ENCODE measurements around the gene MINK1. TPM values are rescaled to one million over a fixed set of nuclear protein-coding genes. Genes with fewer than 3 reads are reported as not detected.

MINK1 gene
- total RNA-seq, 1 experiment from 2014 or later, result 68.8 TPM

DNA sequence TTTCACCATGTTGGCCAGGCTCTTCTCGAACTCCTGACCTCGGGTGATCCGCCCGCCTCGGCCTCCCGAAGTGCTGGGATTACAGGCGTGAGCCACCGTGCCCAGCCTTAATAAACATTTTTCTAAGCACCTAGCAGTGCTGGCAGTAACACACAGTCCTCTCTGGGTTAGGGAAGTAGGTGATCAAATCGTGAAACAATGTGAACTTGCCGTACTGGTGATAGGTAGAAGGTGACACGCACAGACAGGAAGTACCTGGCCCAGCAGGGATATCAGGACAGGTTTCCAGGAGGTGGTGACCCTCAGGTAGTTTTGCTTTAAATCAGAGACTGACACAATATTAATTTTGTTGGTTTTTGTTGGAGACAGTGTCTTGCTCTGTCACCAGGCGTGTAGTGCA, 21.7 kb upstream of the MINK1 start:
- Histone ChIP-seq H3K79me2 (ENCODE audit: insufficient read depth, low read length) (no peaks in the 10 kb centered on the region), H3K4me2 (ENCODE audit: insufficient read depth, insufficient read length, low read length) (no peak overlapping the region), H3K9ac (ENCODE audit: extremely low read depth, insufficient read length, low read length) (no peak overlapping the region), H3K79me1 (ENCODE audit: insufficient read depth, low read depth, low read length, poor library complexity, severe bottlenecking) (no peaks in the 10 kb centered on the region), H4K91ac (ENCODE audit: insufficient read length, low read depth, low read length) (no peak overlapping the region), H3K27ac (ENCODE audit: insufficient read length, low read depth, low read length) (no peak overlapping the region), H3K18ac (ENCODE audit: insufficient read length, low read depth, low read length) (no peak overlapping the region), H2AK5ac (ENCODE audit: insufficient read length, low read length) (no peak overlapping the region), H2BK12ac (ENCODE audit: insufficient read length, low read depth, low read length) (no peak overlapping the region), H4K20me1 (ENCODE audit: control insufficient read depth, insufficient read depth, insufficient read length) (no peaks in the 10 kb centered on the region), H2BK20ac (ENCODE audit: low read depth, low read length, poor library complexity, severe bottlenecking) (no peak overlapping the region), H2AFZ (ENCODE audit: low read length) (no peak overlapping the region), H2BK120ac (ENCODE audit: low read depth, low read length, poor library complexity, severe bottlenecking) (no peak overlapping the region), H4K5ac (ENCODE audit: insufficient read length, low read depth, low read length) (no peak overlapping the region), H2BK15ac (ENCODE audit: low read depth, low read length) (no peak overlapping the region), H3K4ac (ENCODE audit: low read depth, low read length) (no peak overlapping the region), H3K23ac (ENCODE audit: insufficient read length, low read depth, low read length) (no peak overlapping the region), H3K27me3 (ENCODE audit: insufficient read depth, low read length) (no peaks in the 10 kb centered on the region), H3K9me3 (ENCODE audit: control insufficient read depth, low read depth, low read length) (no peaks in the 10 kb centered on the region), H4K8ac (replicated peaks; ENCODE audit: insufficient read length, low read depth, low read length) (no peak overlapping the region), H3K14ac (ENCODE audit: insufficient read depth, low read length) (no peak overlapping the region), H3T11ph (ENCODE audit: low read length) (no peak overlapping the region), H3K4me1 (ENCODE audit: insufficient read depth, low read length) (no peaks in the 10 kb centered on the region), H3K56ac (ENCODE audit: insufficient read length, low read depth, low read length) (no peak overlapping the region), H2BK5ac (ENCODE audit: insufficient read length, low read length) (no peak overlapping the region), H3K23me2 (ENCODE audit: insufficient read length, low read depth, low read length, poor library complexity, severe bottlenecking) (peaks cover 5% of the 10 kb centered on the region)
- H3K4me3 Mint-ChIP-seq, result no peak overlapping the region
- peaks cover 11% of the 10 kb centered on the region in 2 experiments for H3K4me1 Mint-ChIP-seq
- peaks cover 2% of the 10 kb centered on the region in 2 experiments; a peak in 4 of 5 replicates for H3K9me3 Mint-ChIP-seq
- no peak overlapping the region; a peak in 1 of 7 replicates for H3K27ac Mint-ChIP-seq
- no CpG with 5 or more reads among the region's 12 CpGs for WGBS (ENCODE audit: extremely low coverage, insufficient read length, low lambda C conversion rate)
- TF ChIP-seq, protein P1, sequence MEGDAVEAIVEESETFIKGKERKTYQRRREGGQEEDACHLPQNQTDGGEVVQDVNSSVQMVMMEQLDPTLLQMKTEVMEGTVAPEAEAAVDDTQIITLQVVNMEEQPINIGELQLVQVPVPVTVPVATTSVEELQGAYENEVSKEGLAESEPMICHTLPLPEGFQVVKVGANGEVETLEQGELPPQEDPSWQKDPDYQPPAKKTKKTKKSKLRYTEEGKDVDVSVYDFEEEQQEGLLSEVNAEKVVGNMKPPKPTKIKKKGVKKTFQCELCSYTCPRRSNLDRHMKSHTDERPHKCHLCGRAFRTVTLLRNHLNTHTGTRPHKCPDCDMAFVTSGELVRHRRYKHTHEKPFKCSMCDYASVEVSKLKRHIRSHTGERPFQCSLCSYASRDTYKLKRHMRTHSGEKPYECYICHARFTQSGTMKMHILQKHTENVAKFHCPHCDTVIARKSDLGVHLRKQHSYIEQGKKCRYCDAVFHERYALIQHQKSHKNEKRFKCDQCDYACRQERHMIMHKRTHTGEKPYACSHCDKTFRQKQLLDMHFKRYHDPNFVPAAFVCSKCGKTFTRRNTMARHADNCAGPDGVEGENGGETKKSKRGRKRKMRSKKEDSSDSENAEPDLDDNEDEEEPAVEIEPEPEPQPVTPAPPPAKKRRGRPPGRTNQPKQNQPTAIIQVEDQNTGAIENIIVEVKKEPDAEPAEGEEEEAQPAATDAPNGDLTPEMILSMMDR (conservative IDR thresholded peaks at IDR 0.05), result no peak
- H3K36me3 Mint-ChIP-seq (ENCODE audit: insufficient read depth in 1 of 3, low read depth in 3 of 3), result peaks cover 20 to 57% (median 46%) of the 10 kb centered on the region in 3 experiments
- DNase-seq, result no peak
- no peaks in the 10 kb centered on the region; the same call in 1 of the 2 replicates for H3K27me3 Mint-ChIP-seq (ENCODE audit: low read depth)
